Endometrial microvascular endothelial cells (primary cell): Measurements from ENCODE around the gene CASP8. TPM values are rescaled to one million over a fixed set of nuclear protein-coding genes. Genes with fewer than 3 reads are reported as not detected.
"Not testable (repeated sequence)": the region's sequence is repeated elsewhere in the genome, so short reads cannot be mapped to it uniquely, and the experiment has no call there.

ENCODE experiments used
- in situ Hi-C: cut with HindIII; loops from 2 replicates; pipeline ENCODE4 v1.10.0; 2017; ENCODE audit warnings: low sequenced_read_pairs, low pct_unique_long_range_greater_than_20kb; ENCODE audit errors: inconsistent ontology term
- total RNA-seq: library from RNA; depleted of rRNA; stranded (reverse); fragments of >200 nt; gene quantifications from one replicate; pipeline ENCODE4 v1.2.3, GENCODE V29; 2015; ENCODE audit errors: inconsistent ontology term

CASP8 gene
- total RNA-seq, 1 donor from 2014 or later: 32.7 TPM

GRCh38 chr2:201237486-201238123, 22.7 kb upstream of the CASP8 start:
- in situ Hi-C loops: no loop called here

- in situ Hi-C loops: not testable (repeated sequence)
Measured at GRCh38 chr2:201239167-201239935, 21.0 kb upstream of the CASP8 start.

GRCh38 chr2:201242571-201243277, 17.6 kb upstream of the CASP8 start:
- in situ Hi-C loops: no loop called here

- in situ Hi-C loops: no loop called here
Measured at GRCh38 chr2:201244829-201245228, 15.5 kb upstream of the CASP8 start.

- in situ Hi-C loops: no loop called here
Measured at GRCh38 chr2:201246280-201246679, 14.1 kb upstream of the CASP8 start.

- in situ Hi-C loops: no loop called here
Measured at GRCh38 chr2:201248288-201248844, 12.0 kb upstream of the CASP8 start.

GRCh38 chr2:201249889-201250288, 10.4 kb upstream of the CASP8 start:
- in situ Hi-C loops: loop anchor here (25.0 kb wide), 1 partner anchor 112 kb away; the partner anchor contains the start of gene FLACC1

GRCh38 chr2:201250741-201251140, 9.6 kb upstream of the CASP8 start:
- in situ Hi-C loops: loop anchor here (25.0 kb wide), 1 partner anchor 112 kb away; the partner anchor contains the start of gene FLACC1

- in situ Hi-C loops: loop anchor here (25.0 kb wide), 1 partner anchor 108 kb away; the partner anchor contains the start of gene FLACC1
Measured at GRCh38 chr2:201254081-201254730, 6.1 kb upstream of the CASP8 start.

- in situ Hi-C loops: loop anchor here (25.0 kb wide), 1 partner anchor 107 kb away; the partner anchor contains the start of gene FLACC1
Measured at GRCh38 chr2:201255408-201256033, 4.8 kb upstream of the CASP8 start.

- in situ Hi-C loops: loop anchor here (25.0 kb wide), 1 partner anchor 106 kb away; the partner anchor contains the start of gene FLACC1
Measured at GRCh38 chr2:201256082-201256481, 4.3 kb upstream of the CASP8 start.

GRCh38 chr2:201257381-201257955, 2.9 kb upstream of the CASP8 start:
- in situ Hi-C loops: loop anchor here (25.0 kb wide), 1 partner anchor 105 kb away; the partner anchor contains the start of gene FLACC1

GRCh38 chr2:201257956-201258665, 2.2 kb upstream of the CASP8 start:
- in situ Hi-C loops: loop anchor here (25.0 kb wide), 1 partner anchor 104 kb away; the partner anchor contains the start of gene FLACC1

GRCh38 chr2:201258666-201259615, 1.4 kb upstream of the CASP8 start:
- in situ Hi-C loops: loop anchor here (25.0 kb wide), 1 partner anchor 103 kb away; the partner anchor contains the start of gene FLACC1

GRCh38 chr2:201261471-201261870, 1.1 kb downstream of the CASP8 start:
- in situ Hi-C loops: loop anchor here (25.0 kb wide), 1 partner anchor 101 kb away; the partner anchor contains the start of gene FLACC1

- in situ Hi-C loops: loop anchor here (25.0 kb wide), 1 partner anchor 100 kb away; the partner anchor contains the start of gene FLACC1
Measured at GRCh38 chr2:201261906-201262305, 1.6 kb downstream of the CASP8 start.
